ENCODE results near the gene PIH1D2.

DNA sequence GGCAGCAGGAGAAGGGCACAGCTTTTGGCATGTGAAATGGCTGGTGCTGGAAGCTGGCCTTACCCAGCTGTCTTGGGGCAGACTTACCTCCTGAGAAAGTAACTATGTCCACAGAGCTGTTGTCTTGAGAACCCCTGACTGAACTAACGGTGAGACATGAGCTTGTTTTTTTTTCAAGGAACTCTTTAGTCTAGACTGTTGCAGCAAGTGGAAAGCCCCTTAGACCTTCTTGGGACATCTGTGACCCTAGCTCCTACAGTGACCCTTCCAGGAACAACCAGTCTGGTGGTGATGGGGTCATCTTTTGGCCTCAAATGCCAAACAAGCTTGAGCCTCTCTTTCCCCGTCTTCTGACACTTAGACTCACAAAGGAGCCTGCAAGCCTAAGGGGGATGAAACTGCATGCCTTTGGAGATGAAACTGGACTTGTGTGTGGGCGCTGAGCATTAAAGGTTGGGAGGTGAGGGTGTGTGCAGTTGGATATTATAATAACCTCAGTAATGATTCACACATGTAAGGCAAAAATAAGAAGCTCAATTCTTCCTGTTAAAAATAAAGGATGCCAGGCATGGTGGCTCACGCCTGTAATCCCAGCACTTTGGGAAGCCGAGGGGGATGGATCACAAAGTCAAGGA is 48.3 kb upstream of the PIH1D2 start:
- TF ChIP-seq, protein P1, sequence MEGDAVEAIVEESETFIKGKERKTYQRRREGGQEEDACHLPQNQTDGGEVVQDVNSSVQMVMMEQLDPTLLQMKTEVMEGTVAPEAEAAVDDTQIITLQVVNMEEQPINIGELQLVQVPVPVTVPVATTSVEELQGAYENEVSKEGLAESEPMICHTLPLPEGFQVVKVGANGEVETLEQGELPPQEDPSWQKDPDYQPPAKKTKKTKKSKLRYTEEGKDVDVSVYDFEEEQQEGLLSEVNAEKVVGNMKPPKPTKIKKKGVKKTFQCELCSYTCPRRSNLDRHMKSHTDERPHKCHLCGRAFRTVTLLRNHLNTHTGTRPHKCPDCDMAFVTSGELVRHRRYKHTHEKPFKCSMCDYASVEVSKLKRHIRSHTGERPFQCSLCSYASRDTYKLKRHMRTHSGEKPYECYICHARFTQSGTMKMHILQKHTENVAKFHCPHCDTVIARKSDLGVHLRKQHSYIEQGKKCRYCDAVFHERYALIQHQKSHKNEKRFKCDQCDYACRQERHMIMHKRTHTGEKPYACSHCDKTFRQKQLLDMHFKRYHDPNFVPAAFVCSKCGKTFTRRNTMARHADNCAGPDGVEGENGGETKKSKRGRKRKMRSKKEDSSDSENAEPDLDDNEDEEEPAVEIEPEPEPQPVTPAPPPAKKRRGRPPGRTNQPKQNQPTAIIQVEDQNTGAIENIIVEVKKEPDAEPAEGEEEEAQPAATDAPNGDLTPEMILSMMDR (conservative IDR thresholded peaks at IDR 0.05; ENCODE audit: low read depth, low read length): no peak
- TF ChIP-seq EZH2 (IDR thresholded peaks at IDR 0.05; ENCODE audit: borderline replicate concordance, low read depth, low read length, poor library complexity, severe bottlenecking): no peak

All from A673 (cell line).